GM12864 (cell line): Measurements from ENCODE around the gene PRR33.

Source experiments
- DNase-seq: peaks from one replicate; pipeline ENCODE4 v3.0.0-alpha.2; 2011; ENCODE audit warnings: low read depth
- H3K4me3 ChIP-seq: 2 replicates; pipeline ENCODE4 v1.5.1; 2011; ENCODE audit warnings: mild to moderate bottlenecking, low read depth, low read length, control low read depth
- CTCF ChIP-seq: IDR thresholded peaks from 2 replicates; pipeline ENCODE4 v1.5.1; 2011; ENCODE audit warnings: low read depth, mild to moderate bottlenecking, moderate library complexity, low read length, control low read depth, inconsistent platforms; ENCODE audit errors: missing control alignments

The PRR33 gene

GRCh38 chr11:1922481-1923081, 30.9 kb upstream of the PRR33 start:
- no peak overlapping the region for H3K4me3 ChIP-seq
- no peak for TF ChIP-seq CTCF
- DNase-seq, result no peak

- H3K4me3 ChIP-seq, result no peak overlapping the region
- DNase-seq, result no peak
- no peak for TF ChIP-seq CTCF
Measured at GRCh38 chr11:1921574-1922141, 30.0 kb upstream of the PRR33 start.

DNA sequence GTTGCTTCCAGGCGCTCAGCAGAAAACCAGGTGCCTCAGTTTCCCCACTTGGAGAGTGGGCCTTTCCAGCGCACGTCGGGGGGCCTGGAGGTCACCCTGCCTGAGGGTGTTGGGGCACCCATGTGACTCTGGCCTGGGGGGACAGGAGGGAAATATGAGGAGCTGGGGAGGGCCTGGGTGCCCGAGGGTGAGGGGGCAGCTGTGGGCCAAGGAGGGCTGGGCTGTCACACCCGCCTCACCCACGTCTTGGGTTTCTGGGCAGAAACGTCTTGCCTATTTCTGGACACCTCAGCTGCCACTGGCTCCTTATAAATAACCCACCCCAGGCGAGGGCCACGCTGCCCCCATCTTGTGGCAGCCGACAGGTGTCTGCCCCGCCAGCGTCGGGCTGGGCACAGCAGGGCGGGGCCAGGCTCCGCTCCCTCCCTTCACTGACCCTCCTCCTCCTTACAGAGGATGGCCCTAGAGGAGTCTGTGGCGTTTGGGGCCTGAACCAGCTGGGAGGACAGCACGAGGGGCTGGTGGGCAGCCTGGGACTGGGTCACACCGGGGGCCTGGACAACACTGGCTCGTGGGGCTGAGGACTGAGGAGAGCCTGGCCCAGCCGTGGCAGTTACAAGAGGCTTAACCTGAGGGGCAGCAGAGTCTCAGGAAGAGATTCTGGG, 29.3 kb upstream of the PRR33 start:
- no peak for TF ChIP-seq CTCF
- no peak for DNase-seq
- no peak overlapping the region for H3K4me3 ChIP-seq

DNA sequence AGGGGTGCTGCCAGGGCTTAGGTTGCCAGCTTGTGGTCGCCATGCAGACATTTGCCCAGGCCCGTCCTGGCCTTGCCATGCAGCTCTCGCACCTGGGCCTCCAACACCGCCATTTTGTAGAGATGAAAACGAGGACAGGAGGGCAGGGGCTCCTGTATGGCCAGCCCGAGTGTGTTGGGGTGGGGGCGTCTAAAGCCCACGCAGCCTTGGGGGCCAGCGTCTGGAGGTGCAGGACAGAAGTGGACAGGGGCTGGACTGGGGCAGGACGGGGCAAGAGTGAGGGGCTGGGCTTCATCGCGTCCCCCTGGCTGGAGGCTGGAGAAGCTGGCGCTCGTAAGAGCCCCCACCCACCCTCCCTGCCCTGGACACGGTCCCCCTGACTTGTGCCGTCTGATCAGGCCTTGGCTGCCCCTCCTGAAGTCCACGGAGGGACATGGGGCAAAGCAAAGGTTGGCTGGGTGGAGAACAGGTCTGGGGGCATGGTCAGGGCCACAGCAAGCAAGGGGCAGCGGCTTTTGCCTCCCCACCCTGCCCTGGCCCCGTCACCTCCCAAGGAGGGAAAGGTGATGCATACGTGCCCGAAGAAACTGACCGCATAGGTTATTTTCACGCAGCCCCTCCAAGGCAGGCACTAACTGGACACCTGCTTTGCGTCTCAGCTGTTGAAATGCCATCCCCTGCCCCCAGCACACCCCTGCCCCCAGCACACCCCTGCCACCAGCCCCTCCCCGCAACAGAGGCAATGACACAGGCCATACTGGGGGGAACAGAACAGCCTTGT, 28.6 kb upstream of the PRR33 start:
- DNase-seq, result no peak
- no peak for TF ChIP-seq CTCF
- no peak overlapping the region for H3K4me3 ChIP-seq

DNA sequence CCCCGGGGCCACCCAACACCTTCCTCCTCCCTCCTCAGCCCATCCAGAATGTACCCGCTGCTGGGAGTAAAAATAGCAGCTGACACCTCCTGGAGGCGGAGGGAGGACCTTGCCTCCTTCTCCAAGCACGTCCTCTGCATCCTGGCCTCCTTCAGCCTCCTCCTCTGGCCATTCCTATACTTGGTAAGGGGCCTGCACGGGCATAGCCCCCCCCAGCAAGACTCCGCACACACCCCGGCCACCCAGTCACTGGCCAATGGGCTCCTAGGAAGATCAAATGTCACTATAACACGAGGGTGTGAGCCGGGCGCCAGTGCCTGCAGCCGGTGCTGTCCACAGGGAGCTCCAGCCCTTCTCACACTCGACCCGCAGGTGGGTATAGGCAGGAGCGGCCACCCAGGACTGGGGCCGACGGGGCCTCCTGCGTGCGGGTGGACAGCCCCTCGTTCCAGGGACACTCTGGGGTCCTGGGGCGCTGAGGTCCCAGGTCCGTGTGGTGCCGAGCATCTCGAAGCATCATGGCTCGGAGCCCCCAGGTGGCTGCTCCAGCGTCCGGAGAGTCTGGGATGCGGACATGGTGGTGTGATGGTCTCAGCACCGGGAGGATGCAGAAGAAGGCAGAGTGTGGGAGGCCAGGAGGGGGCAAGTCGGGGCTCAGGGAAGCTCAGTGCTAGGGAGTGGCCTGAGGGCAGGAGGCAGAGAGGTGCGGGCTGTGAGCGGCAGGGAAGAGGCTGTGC, 27.9 kb upstream of the PRR33 start, which contains the start of gene TNNT3:
Gene TNNT3 (plus strand): TSS at position 313 of the 737 bp plus-strand sequence. CDS start 3,172 bp downstream, outside the sequence.
- TF ChIP-seq CTCF, result no peak
- no peak within 1 kb of the TSS for H3K4me3 ChIP-seq
- DNase-seq, result no peak
